ENCODE data around the gene DCTN4. TPM values are rescaled to one million over a fixed set of nuclear protein-coding genes. Genes with fewer than 3 reads are reported as not detected.

Gene DCTN4
- total RNA-seq, 4 donors from 2014 or later = 65.4 to 78.5 (median 72.8) TPM

- Histone ChIP-seq H3K36me3 (no peaks in the 10 kb centered on the region), H3K27ac (no peak overlapping the region), H3K4me1 (peaks cover 11 to 19% of the 10 kb centered on the region in 2 donors), H3K4me3 (replicated peaks in 1 of 3) (no peak overlapping the region), H3K27me3 (peaks cover 11% of the 10 kb centered on the region), H3K9me3 (no peaks in the 10 kb centered on the region)
- TF ChIP-seq POLR2A (IDR thresholded peaks at IDR 0.05) = no peak
- no peak for TF ChIP-seq CTCF (IDR thresholded peaks at IDR 0.05)
- WGBS, 2 donors = 90 to 91% methylated on average over 6 of the region's 6 CpGs
- intact Hi-C loops (cut with DNase I) = no loop called here
- no peak for DNase-seq
Observed at GRCh38 chr5:150675069-150675468, 83.7 kb downstream of the DCTN4 start.

GRCh38 chr5:150674341-150674821 is 84.4 kb downstream of the DCTN4 start:
- Histone ChIP-seq H3K9me3 (no peaks in the 10 kb centered on the region), H3K4me1 (peaks cover 11 to 19% of the 10 kb centered on the region in 2 donors), H3K4me3 (replicated peaks in 1 of 3) (no peak overlapping the region), H3K36me3 (no peaks in the 10 kb centered on the region), H3K27ac (no peak overlapping the region), H3K27me3 (peaks cover 11% of the 10 kb centered on the region)
- intact Hi-C loops (cut with DNase I) = no loop called here
- TF ChIP-seq POLR2A (IDR thresholded peaks at IDR 0.05) = no peak
- no peak for TF ChIP-seq CTCF (IDR thresholded peaks at IDR 0.05)
- DNase-seq = no peak
- 73 to 82% methylated on average over 4 of the region's 4 CpGs for WGBS, 2 donors

- Histone ChIP-seq H3K36me3 (no peaks in the 10 kb centered on the region), H3K4me3 (replicated peaks in 1 of 3) (no peak overlapping the region), H3K9me3 (no peaks in the 10 kb centered on the region), H3K27ac (no peak overlapping the region), H3K27me3 (peaks cover 11% of the 10 kb centered on the region), H3K4me1 (peaks cover 11 to 19% of the 10 kb centered on the region in 2 donors)
- TF ChIP-seq POLR2A (IDR thresholded peaks at IDR 0.05) = no peak
- WGBS, 2 donors = 64 to 72% methylated on average over 7 of the region's 7 CpGs
- no peak for DNase-seq
- intact Hi-C loops (cut with DNase I) = no loop called here
Observed at GRCh38 chr5:150672884-150673275, 85.9 kb downstream of the DCTN4 start.

- peaks cover 11% of the 10 kb centered on the region for H3K27me3 ChIP-seq
- peak overlapping the region in 2 of 3 donors; percentile 15 to 28 for H3K4me3 ChIP-seq (replicated peaks in 1 of 3)
- peak overlapping the region in 2 of 3 donors; percentile 19 to 43 for H3K27ac ChIP-seq
- no peaks in the 10 kb centered on the region for H3K9me3 ChIP-seq
- intact Hi-C loops (cut with DNase I) = no loop called here
- TF ChIP-seq CTCF (IDR thresholded peaks at IDR 0.05) (no peak), POLR2A (IDR thresholded peaks at IDR 0.05) (no peak)
- H3K36me3 ChIP-seq = no peaks in the 10 kb centered on the region
- 6 to 9% methylated on average over 19 to 26 of the region's 38 CpGs for WGBS, 2 donors
- peaks cover 11 to 19% of the 10 kb centered on the region in 2 donors for H3K4me1 ChIP-seq
- peak; percentile 24 to 25 for DNase-seq
Observed at GRCh38 chr5:150672237-150672883, 86.5 kb downstream of the DCTN4 start.

GRCh38 chr5:150671509-150672236 is 87.1 kb downstream of the DCTN4 start:
- Histone ChIP-seq H3K4me3 (replicated peaks in 1 of 3) (peak overlapping the region in 2 of 3 donors; percentile 15 to 28), H3K36me3 (no peaks in the 10 kb centered on the region), H3K27ac (peak overlapping the region in 2 of 3 donors; percentile 19 to 43), H3K9me3 (no peaks in the 10 kb centered on the region), H3K4me1 (peaks cover 11 to 19% of the 10 kb centered on the region in 2 donors), H3K27me3 (peaks cover 11% of the 10 kb centered on the region)
- TF ChIP-seq POLR2A (IDR thresholded peaks at IDR 0.05) = no peak
- no peak for TF ChIP-seq CTCF (IDR thresholded peaks at IDR 0.05)
- intact Hi-C loops (cut with DNase I) = no loop called here
- DNase-seq = no peak
- WGBS, 2 donors = 2 to 6% methylated on average over 16 to 36 of the region's 51 CpGs

Data from thyroid gland (tissue), 4 donors.